Neutrophil (primary cell): ENCODE data around the gene CRYBB1.

ENCODE experiments used
- H3K27ac ChIP-seq: fragments of 200-600 bp; sonication (generic); 2 replicates; pipeline ENCODE4 v1.5.1; 2016; ENCODE audit warnings: mild to moderate bottlenecking, moderate library complexity
- H3K27me3 ChIP-seq: fragments of 200-600 bp; sonication (generic); 2 replicates; pipeline ENCODE4 v1.6.0; 2016; ENCODE audit warnings: mild to moderate bottlenecking
- H3K36me3 ChIP-seq: fragments of 200-600 bp; sonication (generic); 2 replicates; pipeline ENCODE4 v1.5.1; 2017
- H3K4me1 ChIP-seq, 2 experiments: fragments of 200-600 bp in 1 of 2; sonication (generic) in 1 of 2; 1 replicate in 1 of 2; 2 replicates in 1 of 2; pipeline versions ENCODE4 v1.5.1 to v1.6.1; 2013 to 2016; ENCODE audit warnings: low read depth in 1 of 2, low read length in 1 of 2, mild to moderate bottlenecking in 1 of 2, moderate library complexity in 1 of 2; ENCODE audit not compliant: control insufficient read depth in 1 of 2, insufficient read depth in 1 of 2
- H3K4me3 ChIP-seq, 2 experiments: fragments of 200-600 bp in 1 of 2; sonication (generic) in 1 of 2; 1 replicate in 1 of 2; 2 replicates in 1 of 2; pipeline ENCODE4 v1.5.1; 2013 to 2016; ENCODE audit warnings: low read depth in 1 of 2, low read length in 1 of 2, mild to moderate bottlenecking in 1 of 2, moderate library complexity in 1 of 2
- H3K9me3 ChIP-seq: fragments of 200-600 bp; sonication (generic); 2 replicates; pipeline ENCODE4 v1.5.1; 2016
- TF ChIP-seq, protein P1 (sequence below): fragments of 200-600 bp; sonication (generic); IDR thresholded peaks from 2 replicates; pipeline ENCODE4 v1.5.1; 2016; ENCODE audit warnings: antibody characterized with exemption

The CRYBB1 gene

GRCh38 chr22:26573026-26573662 lies 44.7 kb downstream of the CRYBB1 start:
- TF ChIP-seq, protein P1, sequence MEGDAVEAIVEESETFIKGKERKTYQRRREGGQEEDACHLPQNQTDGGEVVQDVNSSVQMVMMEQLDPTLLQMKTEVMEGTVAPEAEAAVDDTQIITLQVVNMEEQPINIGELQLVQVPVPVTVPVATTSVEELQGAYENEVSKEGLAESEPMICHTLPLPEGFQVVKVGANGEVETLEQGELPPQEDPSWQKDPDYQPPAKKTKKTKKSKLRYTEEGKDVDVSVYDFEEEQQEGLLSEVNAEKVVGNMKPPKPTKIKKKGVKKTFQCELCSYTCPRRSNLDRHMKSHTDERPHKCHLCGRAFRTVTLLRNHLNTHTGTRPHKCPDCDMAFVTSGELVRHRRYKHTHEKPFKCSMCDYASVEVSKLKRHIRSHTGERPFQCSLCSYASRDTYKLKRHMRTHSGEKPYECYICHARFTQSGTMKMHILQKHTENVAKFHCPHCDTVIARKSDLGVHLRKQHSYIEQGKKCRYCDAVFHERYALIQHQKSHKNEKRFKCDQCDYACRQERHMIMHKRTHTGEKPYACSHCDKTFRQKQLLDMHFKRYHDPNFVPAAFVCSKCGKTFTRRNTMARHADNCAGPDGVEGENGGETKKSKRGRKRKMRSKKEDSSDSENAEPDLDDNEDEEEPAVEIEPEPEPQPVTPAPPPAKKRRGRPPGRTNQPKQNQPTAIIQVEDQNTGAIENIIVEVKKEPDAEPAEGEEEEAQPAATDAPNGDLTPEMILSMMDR = no peak
- no peaks in the 10 kb centered on the region for H3K27me3 ChIP-seq
- H3K4me3 ChIP-seq = peak overlapping the region; percentile 36 to 51
- no peaks in the 10 kb centered on the region for H3K9me3 ChIP-seq
- H3K4me1 ChIP-seq = peaks cover 80 to 85% of the 10 kb centered on the region in 2 experiments
- H3K27ac ChIP-seq = peak overlapping the region; percentile 94
- H3K36me3 ChIP-seq = no peaks in the 10 kb centered on the region

DNA sequence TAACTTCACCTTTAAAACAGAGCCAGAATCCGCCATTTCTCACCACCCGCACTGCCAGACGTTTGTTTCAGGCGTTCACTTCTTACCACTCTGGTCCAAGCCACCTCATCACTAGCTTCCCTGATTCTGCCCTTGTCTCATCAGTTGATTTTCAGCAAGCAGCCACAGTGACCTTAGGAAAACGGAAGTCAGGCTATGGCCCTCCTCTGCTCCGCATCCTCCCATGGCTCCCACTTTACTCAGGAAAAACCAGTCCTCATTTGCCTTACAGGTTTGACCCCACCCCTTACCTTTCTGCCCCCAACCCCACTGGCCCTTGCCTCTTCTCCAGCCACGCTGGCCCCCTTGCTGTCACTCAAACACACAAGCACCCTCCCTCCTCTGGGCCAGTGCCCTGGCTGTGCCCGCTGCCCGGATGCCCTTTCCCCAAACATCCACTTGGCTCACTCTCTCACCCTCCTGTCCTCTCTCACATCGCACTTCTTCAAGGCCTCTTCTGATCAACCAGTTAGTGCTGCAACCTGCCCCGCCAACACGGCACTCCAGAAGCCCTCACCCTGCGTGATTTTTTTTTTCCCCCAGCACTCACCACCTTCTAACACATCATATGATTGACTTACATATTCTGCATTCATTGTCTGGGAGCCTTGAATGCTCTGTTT lies 46.8 kb downstream of the CRYBB1 start:
- peaks cover 60 to 65% of the 10 kb centered on the region in 2 experiments for H3K4me1 ChIP-seq
- H3K27me3 ChIP-seq = no peaks in the 10 kb centered on the region

GRCh38 chr22:26570115-26570514 lies 47.7 kb downstream of the CRYBB1 start:
- peaks cover 15% of the 10 kb centered on the region for H3K36me3 ChIP-seq
- H3K27ac ChIP-seq = peak overlapping the region; percentile 73
- no peak overlapping the region for H3K4me3 ChIP-seq
- no peaks in the 10 kb centered on the region for H3K27me3 ChIP-seq
- TF ChIP-seq, protein P1 = no peak
- peaks cover 51 to 56% of the 10 kb centered on the region in 2 experiments for H3K4me1 ChIP-seq
- no peaks in the 10 kb centered on the region for H3K9me3 ChIP-seq

More for the DNA sequence above, 46.8 kb downstream of the CRYBB1 start:
- Histone ChIP-seq H3K9me3 (no peaks in the 10 kb centered on the region), H3K27ac (peak overlapping the region; percentile 73), H3K4me3 (no peak overlapping the region), H3K36me3 (peaks cover 9% of the 10 kb centered on the region)
- TF ChIP-seq, protein P1 = no peak

DNA sequence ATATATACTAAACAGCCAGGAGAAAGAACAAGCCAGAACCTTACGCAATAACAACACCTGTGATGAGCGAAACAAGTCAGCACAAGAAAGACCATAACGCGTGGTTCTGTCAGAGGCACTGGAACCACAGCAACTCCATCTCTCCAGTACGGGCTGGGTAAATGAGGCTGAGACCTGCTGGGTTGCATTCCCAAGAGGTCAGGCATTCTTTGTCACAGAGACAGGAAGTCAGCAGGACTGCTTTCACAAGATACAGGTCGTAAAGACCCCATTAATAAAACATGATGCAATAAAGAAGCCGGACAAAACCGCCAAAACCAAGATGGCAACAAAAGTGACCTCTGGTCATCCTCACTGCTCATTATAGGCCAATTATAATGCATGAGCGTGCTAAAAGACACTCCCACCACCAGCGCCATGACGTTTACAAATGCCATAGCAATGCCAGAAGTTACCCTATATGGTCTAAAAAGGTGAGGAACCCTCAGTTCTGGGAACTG lies 49.6 kb downstream of the CRYBB1 start:
- Histone ChIP-seq H3K4me3 (no peak overlapping the region), H3K27me3 (no peaks in the 10 kb centered on the region), H3K27ac (no peak overlapping the region), H3K36me3 (peaks cover 32% of the 10 kb centered on the region), H3K9me3 (no peaks in the 10 kb centered on the region), H3K4me1 (peaks cover 33 to 38% of the 10 kb centered on the region in 2 experiments)
- TF ChIP-seq, protein P1 = no peak

DNA sequence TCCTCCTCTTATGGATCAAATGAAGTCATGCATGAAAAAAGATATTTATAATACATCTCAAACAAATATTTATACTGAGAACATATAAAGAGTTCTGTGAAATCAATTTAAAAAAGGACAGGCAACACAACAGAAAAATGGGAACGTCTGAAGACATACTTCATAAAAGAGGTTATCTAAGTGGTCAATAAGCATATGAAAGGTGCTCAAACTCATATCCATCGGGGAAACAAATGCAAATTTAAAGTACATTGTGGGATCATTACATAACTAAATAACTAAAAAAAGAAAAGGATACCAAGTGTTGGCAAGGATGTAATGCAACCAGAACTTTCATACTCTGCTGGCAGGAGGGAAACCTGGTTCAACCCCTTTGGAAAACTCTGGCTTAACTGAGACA lies 50.2 kb downstream of the CRYBB1 start:
- Histone ChIP-seq H3K36me3 (peaks cover 32% of the 10 kb centered on the region), H3K27me3 (no peaks in the 10 kb centered on the region), H3K4me3 (no peak overlapping the region), H3K27ac (no peak overlapping the region), H3K4me1 (peaks cover 26 to 31% of the 10 kb centered on the region in 2 experiments), H3K9me3 (no peaks in the 10 kb centered on the region)
- TF ChIP-seq, protein P1 = no peak
